Panc1 (cell line): ENCODE data around the gene ELMO1.

Source experiments
- POLR2AphosphoS5 ChIP-seq: IDR thresholded peaks from 2 replicates; pipeline ENCODE4 v1.6.1; 2012; ENCODE audit warnings: mild to moderate bottlenecking, low read depth, low read length, moderate library complexity
- SIN3A ChIP-seq: IDR thresholded peaks from 2 replicates; pipeline ENCODE4 v1.6.1; 2012; ENCODE audit warnings: low read depth, mild to moderate bottlenecking, low read length, moderate library complexity, borderline replicate concordance; ENCODE audit not compliant: insufficient read depth
- TF ChIP-seq, protein P1 (sequence below): fragments of 450-650 bp; IDR thresholded peaks from 2 replicates; pipeline ENCODE4 v1.5.1; 2017; ENCODE audit warnings: mild to moderate bottlenecking

DNA sequence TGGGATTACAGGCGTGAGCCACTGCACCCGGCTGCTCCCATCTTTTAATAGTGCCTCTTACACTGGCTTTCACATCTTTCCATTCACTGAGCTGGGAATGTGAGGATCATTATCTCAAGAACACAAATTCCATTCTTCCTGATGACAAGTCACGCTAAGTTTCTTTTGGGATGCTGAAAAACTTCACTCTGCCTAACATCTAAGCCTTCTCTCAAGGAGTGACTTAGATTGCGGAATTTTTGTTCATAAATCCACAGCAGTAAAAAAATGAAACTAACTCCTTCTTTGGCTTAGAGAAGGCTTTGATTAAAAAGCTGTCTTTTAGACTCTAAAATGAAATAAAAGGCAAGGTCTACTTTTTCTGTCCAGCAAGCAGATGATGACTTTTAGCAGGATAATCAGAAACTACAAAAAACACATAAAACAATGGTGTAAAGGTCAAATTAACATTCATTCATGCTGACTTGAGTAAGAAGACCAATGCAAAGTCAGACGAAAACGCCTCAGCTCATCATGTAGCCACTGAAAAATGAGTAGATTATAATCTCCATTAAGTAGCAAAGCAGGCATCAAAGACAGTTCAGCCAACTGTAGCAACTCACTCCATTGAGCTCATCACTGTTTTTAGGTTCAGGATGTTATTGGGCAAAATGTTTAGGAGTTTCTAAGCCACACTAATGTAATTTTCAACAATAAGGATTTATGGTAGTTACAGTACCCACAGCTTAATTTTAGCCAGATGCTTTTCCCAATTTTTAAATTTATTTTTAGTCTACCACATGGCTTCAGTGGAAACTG, 178.8 kb downstream of the ELMO1 start:
- TF ChIP-seq POLR2AphosphoS5 (no peak), SIN3A (no peak)
- TF ChIP-seq, protein P1, sequence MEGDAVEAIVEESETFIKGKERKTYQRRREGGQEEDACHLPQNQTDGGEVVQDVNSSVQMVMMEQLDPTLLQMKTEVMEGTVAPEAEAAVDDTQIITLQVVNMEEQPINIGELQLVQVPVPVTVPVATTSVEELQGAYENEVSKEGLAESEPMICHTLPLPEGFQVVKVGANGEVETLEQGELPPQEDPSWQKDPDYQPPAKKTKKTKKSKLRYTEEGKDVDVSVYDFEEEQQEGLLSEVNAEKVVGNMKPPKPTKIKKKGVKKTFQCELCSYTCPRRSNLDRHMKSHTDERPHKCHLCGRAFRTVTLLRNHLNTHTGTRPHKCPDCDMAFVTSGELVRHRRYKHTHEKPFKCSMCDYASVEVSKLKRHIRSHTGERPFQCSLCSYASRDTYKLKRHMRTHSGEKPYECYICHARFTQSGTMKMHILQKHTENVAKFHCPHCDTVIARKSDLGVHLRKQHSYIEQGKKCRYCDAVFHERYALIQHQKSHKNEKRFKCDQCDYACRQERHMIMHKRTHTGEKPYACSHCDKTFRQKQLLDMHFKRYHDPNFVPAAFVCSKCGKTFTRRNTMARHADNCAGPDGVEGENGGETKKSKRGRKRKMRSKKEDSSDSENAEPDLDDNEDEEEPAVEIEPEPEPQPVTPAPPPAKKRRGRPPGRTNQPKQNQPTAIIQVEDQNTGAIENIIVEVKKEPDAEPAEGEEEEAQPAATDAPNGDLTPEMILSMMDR: no peak
